Measurements from ENCODE around the gene CDH24. TPM values are rescaled to one million over a fixed set of nuclear protein-coding genes. Genes with fewer than 3 reads are reported as not detected.

CDH24 gene
- total RNA-seq, 3 donors from 2014 or later = 2.7 to 4.8 (median 4.4) TPM

DNA sequence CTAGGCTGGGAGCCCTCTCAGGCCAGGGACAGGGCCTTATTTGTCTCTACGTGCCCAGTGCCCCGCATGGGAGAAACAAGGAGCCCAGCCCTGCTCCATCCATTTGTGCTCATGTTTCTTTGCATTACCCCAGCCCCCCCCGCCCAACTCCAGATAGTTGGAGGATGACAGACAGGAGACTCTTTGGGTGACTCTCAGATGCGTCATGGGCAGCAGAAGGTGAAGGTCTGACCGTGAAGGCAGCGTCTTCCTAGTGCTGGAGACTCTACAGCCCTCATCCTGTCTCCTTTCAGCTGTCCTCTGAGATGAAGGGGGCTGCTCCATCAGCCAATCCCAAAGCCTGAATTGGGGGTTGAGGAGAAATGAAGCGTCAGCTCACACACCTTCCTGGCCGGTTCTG lies 15.6 kb downstream of the CDH24 start:
- intact Hi-C loops (cut with DNase I, micrococcal nuclease) = no loop called here
- no peak for ATAC-seq
- DNase-seq = no peak

GRCh38 chr14:23040100-23040499 lies 17.2 kb downstream of the CDH24 start:
- DNase-seq = no peak
- no peaks in the 10 kb centered on the region for H3K9me3 ChIP-seq
- H3K4me3 ChIP-seq = no peak overlapping the region
- intact Hi-C loops (cut with DNase I, micrococcal nuclease) = no loop called here
- no peak for TF ChIP-seq CTCF (IDR thresholded peaks at IDR 0.05)
- ATAC-seq = no peak
- no peaks in the 10 kb centered on the region for H3K4me1 ChIP-seq (ENCODE audit: low read depth)
- H3K36me3 ChIP-seq (ENCODE audit: low read depth) = no peaks in the 10 kb centered on the region

More for the DNA sequence above, 15.6 kb downstream of the CDH24 start:
- TF ChIP-seq CTCF (IDR thresholded peaks at IDR 0.05) = no peak
- Histone ChIP-seq H3K4me1 (ENCODE audit: low read depth) (no peaks in the 10 kb centered on the region), H3K9me3 (no peaks in the 10 kb centered on the region), H3K36me3 (ENCODE audit: low read depth) (no peaks in the 10 kb centered on the region), H3K4me3 (no peak overlapping the region)

- DNase-seq = no peak
- peaks cover 8% of the 10 kb centered on the region for H3K4me1 ChIP-seq (ENCODE audit: low read depth)
- H3K4me3 ChIP-seq = peak overlapping the region; percentile 52
- intact Hi-C loops (cut with DNase I, micrococcal nuclease) = no loop called here
- no peaks in the 10 kb centered on the region for H3K9me3 ChIP-seq
- no peak for TF ChIP-seq CTCF (IDR thresholded peaks at IDR 0.05)
- no peak for ATAC-seq
- no peaks in the 10 kb centered on the region for H3K36me3 ChIP-seq (ENCODE audit: low read depth)
Measured at GRCh38 chr14:23035303-23036144, 21.8 kb downstream of the CDH24 start.

GRCh38 chr14:23034498-23035302 lies 22.6 kb downstream of the CDH24 start, which contains the start of gene PSMB5:
TSS of gene PSMB5 (minus strand) at chr14:23034900. CDS start at chr14:23034881, 19 bp downstream.
- intact Hi-C loops (cut with DNase I, micrococcal nuclease) = no loop called here
- TF ChIP-seq CTCF (IDR thresholded peaks at IDR 0.05) = no peak
- Histone ChIP-seq H3K36me3 (ENCODE audit: low read depth) (no peaks in the 10 kb centered on the region), H3K4me1 (ENCODE audit: low read depth) (peaks cover 8% of the 10 kb centered on the region), H3K9me3 (no peaks in the 10 kb centered on the region), H3K4me3 (peak within 1 kb of the TSS; percentile 52)
- DNase-seq (peak; percentile 85 to 93 (median 91)), ATAC-seq (peak; percentile 99)

GRCh38 chr14:23033801-23034497 lies 23.4 kb downstream of the CDH24 start:
- intact Hi-C loops (cut with DNase I, micrococcal nuclease) = no loop called here

More at GRCh38 chr14:23033801-23034497, 23.4 kb downstream of the CDH24 start:
- H3K9me3 ChIP-seq = no peaks in the 10 kb centered on the region
- DNase-seq (no peak), ATAC-seq (no peak)
- TF ChIP-seq CTCF (IDR thresholded peaks at IDR 0.05) = no peak
- no peaks in the 10 kb centered on the region for H3K36me3 ChIP-seq (ENCODE audit: low read depth)
- H3K4me1 ChIP-seq (ENCODE audit: low read depth) = peaks cover 11% of the 10 kb centered on the region
- H3K4me3 ChIP-seq = peak overlapping the region; percentile 52
